GM19035 (cell line): ENCODE results near the gene PPDPF.

ENCODE experiments used
- ATAC-seq: cut with Tn5 transposase; IDR thresholded peaks from one replicate; pipeline ENCODE4 v1.9.1; 2021; ENCODE audit not compliant: unreplicated experiment

The PPDPF gene

GRCh38 chr20:63519668-63520503 lies 679 bp upstream of the PPDPF start:
- peak; percentile 45 for ATAC-seq

GRCh38 chr20:63520934-63521601 lies 503 bp downstream of the PPDPF start:
- ATAC-seq, result peak; percentile 44

- ATAC-seq, result no peak
Observed at GRCh38 chr20:63521602-63522001, 1.0 kb downstream of the PPDPF start.

DNA sequence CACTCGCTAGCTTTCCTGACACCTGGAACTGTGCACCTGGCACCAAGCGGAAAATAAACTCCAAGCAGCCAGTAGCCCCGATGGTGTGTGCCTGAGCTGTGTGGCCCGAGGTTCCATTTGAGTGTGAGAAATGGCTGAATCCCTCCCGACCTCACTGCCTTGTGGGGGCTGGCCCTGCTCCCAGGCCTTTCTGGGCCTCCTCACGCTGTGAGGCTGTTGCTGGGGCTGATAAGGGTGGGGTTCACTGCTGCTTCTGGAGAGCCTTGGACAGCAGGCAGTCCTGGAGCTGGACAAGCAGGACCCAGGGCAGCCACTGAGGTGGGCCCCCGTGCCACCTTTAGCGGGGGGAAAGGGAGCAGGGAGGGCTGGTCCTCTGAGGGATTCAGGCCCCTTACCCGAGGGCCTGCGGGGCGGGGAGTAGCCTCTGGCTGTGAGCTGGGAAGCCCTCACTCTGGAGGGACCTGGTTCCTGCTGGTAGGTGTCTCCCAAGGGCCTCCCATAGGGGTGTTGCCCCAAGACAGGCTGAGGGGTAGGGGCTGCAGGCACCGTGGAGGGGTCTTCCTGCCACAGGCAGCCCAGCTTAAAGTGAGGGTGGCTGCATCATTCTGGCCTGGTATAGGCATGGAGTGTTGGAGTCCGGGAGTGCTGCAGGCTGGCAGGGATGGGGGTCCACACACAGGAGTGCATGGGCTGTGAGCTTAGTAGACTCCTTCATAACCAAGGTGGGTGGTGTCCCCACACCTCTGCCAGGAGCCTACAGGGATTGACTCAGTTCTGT lies 1.7 kb downstream of the PPDPF start:
- ATAC-seq, result no peak

GRCh38 chr20:63522981-63523611 lies 2.5 kb downstream of the PPDPF start:
- no peak for ATAC-seq

GRCh38 chr20:63525185-63525584 lies 4.6 kb downstream of the PPDPF start:
- no peak for ATAC-seq

DNA sequence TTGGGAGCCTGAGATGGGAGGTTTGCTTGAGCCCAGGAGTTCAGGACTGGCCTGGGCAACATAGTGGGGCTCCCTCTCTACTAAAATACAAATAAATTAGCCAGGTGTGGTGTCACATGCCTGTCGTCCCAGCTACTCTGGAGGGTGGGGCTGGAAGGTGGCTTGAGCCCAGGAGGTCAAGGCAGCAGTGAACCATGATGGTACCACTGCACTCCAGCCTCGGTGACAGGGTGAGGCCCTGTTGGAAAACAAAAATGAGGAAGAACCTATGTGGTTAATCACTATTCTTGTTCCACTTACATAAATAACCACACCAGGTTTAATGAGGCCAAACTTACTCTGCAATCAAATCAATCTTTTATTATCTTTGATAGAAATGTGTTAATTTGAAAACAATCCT lies 5.4 kb downstream of the PPDPF start:
- no peak for ATAC-seq

GRCh38 chr20:63527184-63527583 lies 6.6 kb downstream of the PPDPF start:
- no peak for ATAC-seq

DNA sequence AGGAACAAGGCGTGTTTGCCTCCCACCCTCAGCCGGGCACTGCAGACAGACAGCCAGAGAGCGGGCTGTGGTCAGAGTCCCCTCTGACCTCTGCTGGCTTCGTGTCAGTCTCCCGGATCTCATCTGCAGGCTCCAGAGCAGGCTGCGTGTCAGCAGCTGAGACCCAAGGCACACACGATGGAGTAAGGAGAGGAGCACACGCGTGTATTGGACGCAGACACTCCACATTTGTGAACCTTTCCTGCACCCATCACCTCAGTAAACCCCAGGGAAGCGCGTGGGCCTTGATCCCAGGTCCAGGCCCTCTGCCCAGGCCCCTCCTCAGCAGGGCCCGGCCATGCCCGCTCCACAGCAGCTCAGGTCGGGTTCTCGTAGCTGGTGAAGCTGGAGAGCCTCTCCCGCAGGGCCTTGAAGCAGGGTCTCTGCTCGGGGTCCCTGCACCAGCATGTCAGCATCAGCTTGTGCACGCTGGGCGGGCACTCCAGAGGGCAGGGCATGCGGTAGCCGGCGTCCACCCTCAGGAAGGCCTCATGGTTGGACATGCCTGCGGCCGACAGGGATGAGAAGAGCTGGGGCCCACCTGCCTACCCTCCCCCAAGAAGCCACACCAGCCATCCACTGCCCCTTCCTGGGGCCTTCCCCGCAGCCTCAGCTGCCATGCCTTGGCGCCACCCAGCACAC lies 8.8 kb downstream of the PPDPF start:
- ATAC-seq, result no peak

DNA sequence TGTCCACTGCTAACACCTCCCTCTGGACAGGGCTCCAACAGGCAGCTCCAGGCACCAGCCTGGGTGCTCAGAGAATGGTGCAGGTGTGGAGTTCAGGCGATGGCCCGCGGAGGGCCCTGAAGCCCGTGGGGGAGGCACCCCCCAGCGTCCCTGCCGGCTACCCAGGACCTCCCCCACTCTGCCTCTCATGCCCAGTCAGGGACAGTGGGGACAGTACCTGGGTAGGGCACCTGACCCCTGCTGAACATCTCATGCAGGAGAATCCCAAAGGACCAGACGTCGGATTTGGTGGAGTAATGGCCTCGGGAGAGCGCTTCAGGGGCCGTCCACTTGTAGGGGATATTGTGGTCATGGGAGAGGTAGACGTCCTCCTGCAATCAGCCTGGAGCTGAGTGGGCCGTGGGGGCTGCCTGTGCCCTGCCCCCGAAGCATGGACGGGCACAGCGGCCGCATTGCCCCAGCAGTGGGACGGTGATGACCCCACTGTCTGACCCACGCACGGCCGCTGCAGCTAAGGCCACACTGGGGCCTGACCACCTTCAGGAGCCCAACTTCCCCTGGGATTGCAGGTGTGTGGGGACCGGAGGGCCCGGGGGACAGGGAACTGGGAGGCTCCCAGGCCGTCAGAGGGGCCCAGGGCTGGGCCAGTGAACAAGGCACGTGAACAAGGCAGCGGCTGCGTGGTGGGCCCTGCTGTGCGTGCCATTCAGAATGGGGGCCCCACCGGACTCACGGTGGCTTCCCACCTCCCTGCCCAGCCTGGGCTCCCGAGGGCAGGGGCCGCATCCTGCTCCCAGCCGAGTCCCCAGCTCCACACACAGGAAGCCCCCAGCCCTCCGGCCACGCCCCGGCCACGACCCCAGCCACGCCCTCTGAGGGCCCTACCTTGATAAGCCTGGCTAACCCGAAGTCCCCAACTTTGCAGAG lies 9.6 kb downstream of the PPDPF start:
- no peak for ATAC-seq

DNA sequence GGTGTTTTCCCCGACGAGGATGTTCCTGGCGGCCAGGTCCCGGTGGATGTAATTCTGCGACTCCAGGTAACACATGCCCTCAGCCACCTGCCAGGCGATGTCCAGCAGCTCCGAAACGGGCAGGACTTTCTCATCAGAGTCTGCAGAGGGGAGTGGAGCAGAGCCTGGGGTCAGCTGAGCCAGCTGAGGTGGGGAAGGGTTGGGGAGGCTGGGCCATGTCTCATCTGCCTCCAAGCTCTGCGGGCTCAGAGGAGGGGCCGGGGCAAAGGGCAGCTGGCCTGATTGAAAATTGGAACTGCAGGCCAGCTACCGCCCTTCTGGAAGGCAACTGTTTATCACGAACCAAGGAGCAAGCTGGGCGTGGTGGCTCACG lies 10.2 kb downstream of the PPDPF start:
- ATAC-seq, result no peak

GRCh38 chr20:63531686-63532448 lies 11.3 kb downstream of the PPDPF start:
- ATAC-seq, result no peak

DNA sequence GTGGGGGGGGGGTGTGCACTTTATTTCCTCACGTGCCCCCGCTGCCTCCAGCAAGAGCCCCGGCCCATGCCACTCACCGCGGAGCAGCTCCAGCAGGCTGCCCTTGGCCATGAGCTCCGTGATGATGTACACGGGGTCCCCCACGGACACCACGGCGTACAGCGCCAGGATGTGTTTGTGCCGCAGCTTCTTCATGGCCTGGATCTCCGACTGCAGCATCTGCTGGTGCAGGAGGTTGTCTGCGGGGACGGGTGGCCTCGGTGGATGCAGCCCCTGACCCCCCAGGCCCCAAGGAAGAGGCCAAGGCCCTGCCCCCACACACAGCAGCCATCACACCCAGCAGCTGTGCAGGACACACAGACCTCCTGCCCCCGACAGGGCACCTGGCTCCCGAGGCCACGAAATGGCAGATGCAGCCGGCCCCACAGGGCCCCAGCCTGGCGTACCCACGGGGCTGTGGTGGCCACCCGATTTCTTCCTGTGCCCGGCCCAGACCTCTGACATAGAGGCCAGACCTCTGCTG lies 11.9 kb downstream of the PPDPF start:
- ATAC-seq, result no peak

- ATAC-seq, result no peak
Observed at GRCh38 chr20:63533388-63533787, 12.8 kb downstream of the PPDPF start.

GRCh38 chr20:63533871-63534393 lies 13.4 kb downstream of the PPDPF start:
- no peak for ATAC-seq

- no peak for ATAC-seq
Observed at GRCh38 chr20:63534427-63534830, 13.9 kb downstream of the PPDPF start.

GRCh38 chr20:63534831-63535651 lies 14.5 kb downstream of the PPDPF start:
- ATAC-seq, result no peak
